GM15510 (cell line): ENCODE results near the gene PPP5C.

Source experiments
- POLR2A ChIP-seq: IDR thresholded peaks from 3 replicates; pipeline ENCODE4 v1.6.1; 2011; ENCODE audit warnings: borderline replicate concordance; ENCODE audit not compliant: insufficient read length; ENCODE audit errors: extremely low read depth

Gene PPP5C

GRCh38 chr19:46355234-46356148 lies 8.6 kb downstream of the PPP5C start:
- no peak for TF ChIP-seq POLR2A

- TF ChIP-seq POLR2A, result no peak
Measured at GRCh38 chr19:46356149-46357055, 9.5 kb downstream of the PPP5C start.

- TF ChIP-seq POLR2A, result no peak
Measured at GRCh38 chr19:46357846-46358583, 11.1 kb downstream of the PPP5C start.

GRCh38 chr19:46361915-46362314 lies 15.0 kb downstream of the PPP5C start:
- TF ChIP-seq POLR2A, result no peak

- TF ChIP-seq POLR2A, result no peak
Measured at GRCh38 chr19:46364359-46364758, 17.5 kb downstream of the PPP5C start.

- TF ChIP-seq POLR2A, result no peak
Measured at GRCh38 chr19:46365561-46365960, 18.7 kb downstream of the PPP5C start.

GRCh38 chr19:46366620-46367292 lies 19.9 kb downstream of the PPP5C start:
- no peak for TF ChIP-seq POLR2A

- TF ChIP-seq POLR2A, result no peak
Measured at GRCh38 chr19:46367426-46367825, 20.5 kb downstream of the PPP5C start.

- no peak for TF ChIP-seq POLR2A
Measured at GRCh38 chr19:46368116-46368515, 21.2 kb downstream of the PPP5C start.

GRCh38 chr19:46369817-46370216 lies 22.9 kb downstream of the PPP5C start:
- TF ChIP-seq POLR2A, result no peak

- no peak for TF ChIP-seq POLR2A
Measured at GRCh38 chr19:46371371-46371901, 24.5 kb downstream of the PPP5C start.

GRCh38 chr19:46372901-46373490 lies 26.1 kb downstream of the PPP5C start:
- no peak for TF ChIP-seq POLR2A
